GM19328 (cell line): ENCODE results near the gene DNAJA1.
A peak's percentile ranks its signal among the peaks of the same experiment; 100 is the strongest.
"Not testable (repeated sequence)": the region's sequence is repeated elsewhere in the genome, so short reads cannot be mapped to it uniquely, and the experiment has no call there.

Source experiments
- ATAC-seq: cut with Tn5 transposase; IDR thresholded peaks from one replicate; pipeline ENCODE4 v1.9.1; 2021; ENCODE audit warnings: mild to moderate bottlenecking, moderate library complexity; ENCODE audit not compliant: unreplicated experiment

The DNAJA1 gene

GRCh38 chr9:33024966-33025571 lies at the start of gene DNAJA1:
TSS of gene DNAJA1 (plus strand) at chr9:33025273. CDS start at chr9:33026485, 1,212 bp downstream.
- peak; percentile 89 for ATAC-seq

DNA sequence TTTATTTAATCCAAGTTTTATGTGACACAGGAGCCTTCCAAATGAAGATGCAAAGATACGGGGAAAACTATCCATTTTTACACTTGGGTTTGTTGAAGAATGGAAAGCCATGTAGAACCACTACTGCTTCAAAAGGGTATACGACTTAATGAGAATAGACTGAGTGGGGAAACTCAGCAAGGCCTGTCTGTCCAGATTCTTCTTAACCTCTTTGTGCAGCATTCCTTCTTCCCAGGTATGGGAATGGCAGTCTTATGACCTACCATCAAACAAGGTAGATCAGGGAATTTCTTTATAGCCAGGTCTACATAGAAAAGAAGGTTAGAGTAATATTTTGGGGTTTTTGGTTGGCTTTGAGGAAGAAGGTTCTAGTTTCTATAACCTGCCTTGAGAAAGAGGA lies 47.0 kb upstream of the DNAJA1 start:
- ATAC-seq, result no peak

DNA sequence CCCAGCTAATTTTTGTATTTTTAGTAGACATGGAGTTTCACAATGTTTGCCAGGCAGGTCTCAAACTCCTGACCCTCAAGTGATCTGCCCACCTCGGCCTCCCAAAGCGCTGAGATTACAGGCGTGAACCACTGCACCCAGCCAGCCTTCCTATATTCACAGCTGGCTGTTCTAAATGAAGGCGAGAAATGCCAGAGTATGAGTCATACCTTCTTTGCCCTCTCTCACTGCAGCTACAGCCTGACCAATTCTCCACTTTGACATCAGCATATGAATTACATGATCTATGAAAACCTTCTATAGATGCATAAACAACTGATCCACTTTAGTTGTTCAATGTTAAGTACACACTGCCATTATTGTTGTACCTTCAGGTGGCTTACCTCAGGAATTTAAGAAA lies 38.1 kb upstream of the DNAJA1 start:
- no peak for ATAC-seq

GRCh38 chr9:32989660-32990059 lies 35.4 kb upstream of the DNAJA1 start:
- no peak for ATAC-seq

DNA sequence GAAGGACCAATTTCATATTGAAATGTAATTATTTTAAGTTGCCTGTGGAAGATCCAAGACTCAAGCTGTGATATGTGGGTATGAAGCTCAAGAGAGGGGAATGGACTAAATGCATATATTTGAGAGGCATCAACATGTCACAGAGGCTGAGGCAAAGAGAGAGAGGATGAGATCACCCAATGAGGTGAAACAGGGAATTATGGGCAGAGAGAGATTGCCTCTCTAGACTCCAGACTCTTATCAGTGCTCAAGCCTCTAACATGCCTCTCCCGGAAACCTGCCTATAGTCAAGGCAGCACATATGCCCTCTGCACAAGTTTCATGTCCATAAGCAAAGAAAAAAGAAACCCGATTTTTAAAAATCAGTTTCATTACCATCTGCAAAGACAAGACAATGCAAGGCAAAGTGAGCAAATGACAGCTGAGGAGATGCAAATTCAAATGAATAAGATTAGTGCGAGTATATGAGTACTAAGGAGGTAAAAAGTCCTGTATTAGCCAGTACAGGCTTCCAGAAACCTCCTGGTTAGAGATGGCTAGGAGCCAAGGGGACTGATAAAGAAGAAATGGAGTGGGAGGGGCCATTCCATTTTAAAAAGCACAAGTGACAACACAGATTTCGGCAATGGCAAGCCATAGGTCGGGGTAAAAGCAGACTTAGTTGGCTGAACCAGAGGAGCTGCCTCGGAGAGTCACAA lies 33.0 kb upstream of the DNAJA1 start:
- no peak for ATAC-seq

- no peak for ATAC-seq
Measured at GRCh38 chr9:32992595-32993238, 32.4 kb upstream of the DNAJA1 start.

DNA sequence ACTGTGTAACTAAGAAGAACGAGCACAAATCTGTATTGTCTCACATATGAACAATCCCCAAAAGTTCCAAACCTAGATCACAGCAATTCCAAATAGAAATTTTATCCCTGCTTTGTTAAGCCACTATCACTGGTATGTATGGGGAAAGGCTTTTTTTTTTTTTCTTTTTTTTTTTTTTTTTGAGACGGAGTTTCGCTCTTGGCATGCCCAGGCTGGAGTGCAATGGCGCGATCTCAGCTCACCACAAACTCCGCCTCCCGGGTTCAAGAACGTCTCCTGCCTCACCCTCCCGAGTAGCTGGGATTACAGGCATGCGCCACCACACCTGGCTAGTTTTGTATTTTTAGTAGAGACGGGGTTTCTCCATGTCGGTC lies 24.4 kb upstream of the DNAJA1 start:
- ATAC-seq, result not testable (repeated sequence)

DNA sequence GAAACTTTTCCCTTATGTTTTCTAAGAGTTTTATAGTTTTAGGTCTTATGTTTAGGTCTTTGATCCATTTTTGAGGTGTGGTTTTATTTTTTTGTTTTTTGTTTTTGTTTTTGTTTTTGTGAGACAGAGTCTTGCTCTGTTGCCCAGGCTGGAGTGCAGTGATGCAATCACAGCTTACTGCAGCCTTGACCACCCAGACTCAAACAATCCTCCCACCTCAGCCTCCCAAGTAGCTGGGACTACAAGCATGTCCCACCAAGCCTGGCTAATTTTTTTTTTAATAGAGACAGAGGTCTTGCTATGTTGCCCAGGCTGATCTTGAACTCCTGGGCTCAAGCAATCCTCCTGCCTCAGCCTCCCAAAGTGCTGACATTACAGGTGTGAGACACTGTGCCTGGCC lies 19.7 kb upstream of the DNAJA1 start:
- ATAC-seq, result not testable (repeated sequence)

DNA sequence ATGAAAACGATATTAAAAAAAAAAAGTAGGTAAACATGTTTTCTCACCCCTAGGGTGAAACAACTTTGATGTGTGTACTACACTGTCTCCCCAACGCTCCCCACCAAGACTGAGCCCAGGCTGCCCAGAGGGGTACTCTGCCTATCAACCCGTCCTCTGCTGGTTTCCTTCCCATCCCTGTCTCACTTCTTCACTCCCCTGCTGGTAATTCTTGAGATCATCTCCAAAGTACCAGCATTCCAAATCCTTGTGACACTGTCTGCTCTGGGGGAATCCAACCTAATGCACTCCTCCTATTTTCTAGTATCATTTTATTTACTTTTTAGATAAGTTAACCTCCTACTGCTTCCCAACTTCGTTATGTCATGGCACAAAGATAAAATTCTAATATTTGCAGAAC lies 17.3 kb upstream of the DNAJA1 start:
- ATAC-seq, result no peak

GRCh38 chr9:33011831-33012230 lies 13.2 kb upstream of the DNAJA1 start:
- no peak for ATAC-seq

GRCh38 chr9:33012328-33013069 lies 12.6 kb upstream of the DNAJA1 start:
- ATAC-seq, result no peak

DNA sequence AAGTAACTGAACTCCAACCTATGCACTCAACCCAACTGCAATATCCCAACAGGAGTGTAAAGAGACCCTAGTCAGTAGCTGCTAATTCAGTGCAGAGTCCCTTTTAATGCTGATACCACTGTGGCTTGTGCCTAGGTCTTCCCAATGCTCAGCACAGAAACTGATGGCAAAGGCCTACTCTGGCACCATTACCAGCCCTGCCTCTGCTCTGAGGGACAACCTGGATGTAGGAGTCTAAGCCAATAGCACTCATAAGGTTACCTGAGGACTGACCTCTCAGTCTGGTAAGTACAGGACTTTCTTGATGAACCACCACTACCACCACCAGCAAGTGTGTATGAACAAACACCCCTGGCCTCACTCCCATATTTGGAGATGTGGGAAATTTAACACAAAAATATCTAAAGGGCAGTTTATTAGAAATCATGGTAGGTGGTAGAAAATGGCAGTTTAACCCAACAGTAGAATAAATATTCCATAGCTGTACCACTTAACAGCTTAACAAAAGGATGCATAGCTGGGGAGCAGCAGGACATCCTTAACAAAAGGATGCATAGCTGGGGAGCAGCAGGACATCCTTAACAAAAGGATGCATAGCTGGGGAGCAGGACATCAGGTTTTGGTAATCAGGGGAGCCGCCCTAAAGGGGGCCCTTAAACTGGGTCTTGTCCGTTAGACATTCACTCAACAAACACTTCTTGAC lies 11.0 kb upstream of the DNAJA1 start:
- ATAC-seq, result no peak

DNA sequence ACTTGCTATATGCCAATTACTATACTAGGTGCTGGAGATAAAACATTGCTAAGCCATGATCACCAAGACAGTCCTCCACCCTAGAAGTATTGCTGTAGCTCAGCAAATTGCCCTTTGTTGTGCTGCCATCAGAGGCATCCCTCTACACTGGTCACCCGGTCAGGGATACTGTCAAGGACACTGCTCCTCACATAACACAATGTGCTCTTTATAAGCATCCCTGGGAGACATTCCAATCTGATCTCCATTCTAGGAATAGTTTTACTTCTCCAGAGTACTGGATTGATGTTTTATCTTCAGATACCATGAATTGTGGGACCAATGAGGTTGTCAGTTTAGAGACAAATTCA lies 10.4 kb upstream of the DNAJA1 start:
- no peak for ATAC-seq

GRCh38 chr9:33017283-33018041 lies 7.6 kb upstream of the DNAJA1 start:
- ATAC-seq, result no peak

DNA sequence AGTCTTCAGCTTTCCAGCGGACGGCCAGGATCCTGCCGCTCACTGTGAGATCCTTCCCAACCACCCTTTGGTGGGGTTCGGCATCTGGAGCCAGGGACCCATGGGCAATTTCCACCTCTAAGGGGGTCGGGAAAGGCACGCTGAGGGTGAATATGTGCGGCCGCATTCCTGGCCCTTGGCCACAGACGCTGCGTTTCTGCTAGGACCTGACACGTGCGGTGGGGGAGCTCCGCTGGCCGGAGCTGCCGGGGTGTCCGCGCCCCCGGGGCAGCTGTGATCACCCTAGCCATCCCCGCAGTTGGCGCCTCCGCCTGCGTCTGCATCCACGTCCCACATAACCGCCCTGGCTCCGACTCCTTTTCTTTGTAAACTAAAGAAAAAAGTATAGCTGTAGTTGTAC lies 5.3 kb upstream of the DNAJA1 start:
- no peak for ATAC-seq

DNA sequence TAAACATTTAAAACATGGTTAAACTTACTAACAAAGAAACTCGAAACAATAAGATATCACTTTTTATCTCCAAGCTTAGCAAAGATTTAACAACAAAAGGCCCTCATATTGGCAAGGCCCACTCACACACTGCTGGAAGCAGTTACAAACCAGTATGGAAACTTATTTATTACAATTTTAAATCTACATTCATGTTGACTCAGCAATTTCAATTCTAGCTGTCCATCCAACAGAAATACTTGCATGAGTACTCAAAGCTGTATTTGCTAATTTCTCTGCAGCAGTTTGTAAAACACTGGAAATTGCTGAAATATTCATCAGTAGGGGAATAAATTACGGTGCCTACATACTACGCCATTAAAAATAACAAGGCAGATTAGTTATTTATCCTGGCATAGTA lies 2.8 kb upstream of the DNAJA1 start:
- no peak for ATAC-seq

DNA sequence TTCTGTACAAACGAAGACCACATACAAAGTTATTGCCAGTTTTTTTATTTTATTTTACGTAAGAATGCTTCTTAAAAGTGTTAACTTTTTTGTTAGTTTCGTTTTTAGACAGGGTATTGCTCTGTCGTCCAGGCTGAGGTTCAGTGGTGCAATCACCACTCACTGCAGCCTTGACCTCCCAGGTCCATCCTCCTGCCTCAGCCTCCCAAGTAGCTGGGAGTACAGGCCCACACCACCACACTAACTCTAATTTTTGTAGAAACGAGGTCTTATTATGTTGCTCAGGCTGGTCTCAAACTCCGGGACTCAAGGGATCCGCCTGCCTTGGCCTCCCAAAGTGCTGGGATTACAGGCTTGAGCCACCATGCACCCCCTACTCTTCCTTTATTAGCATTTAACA lies 2.3 kb upstream of the DNAJA1 start:
- ATAC-seq, result no peak

DNA sequence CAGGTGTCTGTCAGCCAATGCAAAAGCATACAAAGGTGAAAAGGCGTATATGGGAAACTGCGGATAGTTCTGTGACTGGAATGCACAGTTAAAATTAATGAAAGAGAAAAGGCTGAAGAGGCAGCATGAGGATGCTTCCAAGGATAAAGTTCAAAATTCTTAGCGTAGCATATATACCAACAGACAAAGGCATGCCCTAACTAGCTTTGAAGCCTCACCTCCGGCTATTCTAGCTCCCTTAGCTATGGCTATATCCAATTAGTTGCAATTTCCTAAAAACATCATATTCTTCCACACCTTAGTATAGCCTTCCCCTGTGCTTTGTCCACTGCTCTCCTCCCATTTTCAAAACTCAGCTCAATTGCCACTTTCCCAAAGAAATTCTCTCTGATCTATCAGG lies 1.4 kb upstream of the DNAJA1 start:
- no peak for ATAC-seq

- no peak for ATAC-seq
Measured at GRCh38 chr9:33024126-33024965, 727 bp upstream of the DNAJA1 start.
